Liver (tissue), 9 donors: ENCODE data around the gene TSPEAR. TPM values are rescaled to one million over a fixed set of nuclear protein-coding genes. Genes with fewer than 3 reads are reported as not detected.
A peak's percentile ranks its signal among the peaks of the same experiment; 100 is the strongest.

ENCODE experiments used
- DNase-seq: peaks from one replicate; pipeline ENCODE4 v3.0.0-alpha.2; 2017; ENCODE audit warnings: low spot score
- H3K27ac ChIP-seq, 2 donors: one replicate each; pipeline ENCODE4 v1.7.0; 2013; ENCODE audit warnings: inconsistent platforms in 2 of 2, low read length in 2 of 2, control low read depth in 1 of 2, low read depth in 1 of 2, mild to moderate bottlenecking in 1 of 2
- H3K27me3 ChIP-seq, 4 donors: one replicate each; pipeline versions ENCODE4 v1.6.1 to v1.7.0; 2013; ENCODE audit warnings: low read length in 3 of 4, inconsistent platforms in 1 of 4, mild to moderate bottlenecking in 1 of 4, moderate library complexity in 1 of 4; ENCODE audit not compliant: control insufficient read depth in 4 of 4, insufficient read depth in 4 of 4
- H3K36me3 ChIP-seq, 4 donors: one replicate each; pipeline versions ENCODE4 v1.6.1 to v1.7.0; 2013; ENCODE audit warnings: low read length in 3 of 4, mild to moderate bottlenecking in 3 of 4, low read depth in 1 of 4, moderate library complexity in 1 of 4; ENCODE audit not compliant: control insufficient read depth in 4 of 4, insufficient read depth in 3 of 4
- H3K4me1 ChIP-seq, 4 donors: one replicate each; pipeline versions ENCODE4 v1.6.1 to v1.7.0; 2013; ENCODE audit warnings: low read length in 3 of 4, mild to moderate bottlenecking in 3 of 4, moderate library complexity in 1 of 4; ENCODE audit not compliant: control insufficient read depth in 4 of 4, insufficient read depth in 4 of 4
- H3K4me3 ChIP-seq, 3 donors: one replicate each; pipeline versions ENCODE4 v1.6.1 to v1.7.0; 2013; ENCODE audit warnings: low read length in 3 of 3, control low read depth in 1 of 3, low read depth in 1 of 3, mild to moderate bottlenecking in 1 of 3
- H3K9ac ChIP-seq, 2 donors: one replicate each; pipeline ENCODE4 v1.7.0; 2013; ENCODE audit warnings: low read length in 2 of 2, mild to moderate bottlenecking in 2 of 2, moderate library complexity in 2 of 2, control low read depth in 1 of 2, low read depth in 1 of 2
- H3K9me3 ChIP-seq, 4 donors: one replicate each; pipeline versions ENCODE4 v1.6.1 to v1.7.0; 2013; ENCODE audit warnings: low read length in 3 of 4; ENCODE audit not compliant: control insufficient read depth in 4 of 4
- ATF3 ChIP-seq: IDR thresholded peaks from 2 replicates; pipeline ENCODE4 v1.6.1; 2016; ENCODE audit warnings: antibody characterized with exemption
- CTCF ChIP-seq: fragments of 150-350 bp; IDR thresholded peaks from 2 replicates; pipeline ENCODE4 v1.5.1; 2017; ENCODE audit warnings: improper control_type of control experiment, low read depth, low read length; ENCODE audit not compliant: missing input control
- EGR1 ChIP-seq, 2 donors: IDR thresholded peaks; 2 replicates each; pipeline ENCODE4 v1.6.1; 2016 to 2018; ENCODE audit warnings: antibody characterized with exemption in 2 of 2, low read depth in 2 of 2
- FOXA1 ChIP-seq: IDR thresholded peaks from 2 replicates; pipeline ENCODE4 v1.6.1; 2016; ENCODE audit warnings: antibody characterized with exemption
- FOXA2 ChIP-seq: IDR thresholded peaks from 2 replicates; pipeline ENCODE4 v1.6.1; 2016; ENCODE audit warnings: antibody characterized with exemption
- GABPA ChIP-seq, 2 donors: IDR thresholded peaks in 1 of 2; conservative IDR thresholded peaks in 1 of 2; 2 replicates each; pipeline ENCODE4 v1.6.1; 2016; ENCODE audit warnings: antibody characterized with exemption in 2 of 2, mild to moderate bottlenecking in 1 of 2, moderate library complexity in 1 of 2
- HNF4A ChIP-seq, 2 donors: conservative IDR thresholded peaks; 2 replicates each; pipeline ENCODE4 v1.6.1; 2016; ENCODE audit warnings: antibody characterized with exemption in 2 of 2, mild to moderate bottlenecking in 2 of 2
- HNF4G ChIP-seq: IDR thresholded peaks from 2 replicates; pipeline ENCODE4 v1.6.1; 2016; ENCODE audit warnings: antibody characterized with exemption
- JUND ChIP-seq, 2 donors: IDR thresholded peaks; 2 replicates each; pipeline ENCODE4 v1.6.1; 2016; ENCODE audit warnings: antibody characterized with exemption in 2 of 2
- NR2F2 ChIP-seq: IDR thresholded peaks from 2 replicates; pipeline ENCODE4 v1.6.1; 2016; ENCODE audit warnings: antibody characterized with exemption
- RAD21 ChIP-seq, 2 donors: IDR thresholded peaks; 2 replicates each; pipeline ENCODE4 v1.6.1; 2016; ENCODE audit warnings: antibody characterized with exemption in 2 of 2, mild to moderate bottlenecking in 2 of 2
- RXRA ChIP-seq, 2 donors: IDR thresholded peaks; 2 replicates each; pipeline ENCODE4 v1.6.1; 2017 to 2018; ENCODE audit warnings: antibody characterized with exemption in 2 of 2, mild to moderate bottlenecking in 1 of 2
- SP1 ChIP-seq: IDR thresholded peaks from 2 replicates; pipeline ENCODE4 v1.6.1; 2018; ENCODE audit warnings: antibody characterized with exemption, mild to moderate bottlenecking
- TAF1 ChIP-seq: conservative IDR thresholded peaks from 2 replicates; pipeline ENCODE4 v1.6.1; 2016; ENCODE audit warnings: antibody characterized with exemption, mild to moderate bottlenecking
- YY1 ChIP-seq: IDR thresholded peaks from 2 replicates; pipeline ENCODE4 v1.6.1; 2016; ENCODE audit warnings: antibody characterized with exemption, mild to moderate bottlenecking
- WGBS: extraction: QIAGEN DNeasy Blood & Tissue Kit; methylation state at CpG from one replicate; pipeline ENCODE4 v1.1.7; 2013; 5-methylcytosine and 5-hydroxymethylcytosine counted together
- polyA plus RNA-seq, 2 donors: library from polyadenylated mRNA; stranded (reverse) in 1 of 2; unstranded in 1 of 2; fragments of 200-250 nt in 1 of 2; fragments of >200 nt in 1 of 2; fragmentation: Nextera tagmentation in 1 of 2; extraction: Ambion mirVana in 1 of 2; gene quantifications; one replicate each; pipeline versions ENCODE4 v1.2.1 to v1.2.3, GENCODE V29; 2013 to 2015
- total RNA-seq, 2 donors: library from RNA; depleted of rRNA; stranded (reverse); fragments of >200 nt; gene quantifications; one replicate each; pipeline ENCODE4 v1.2.3, GENCODE V29; 2014
- TF ChIP-seq, protein P1 (sequence below): IDR thresholded peaks from 2 replicates; pipeline ENCODE4 v1.6.1; 2016; ENCODE audit warnings: antibody characterized with exemption
- TF ChIP-seq, protein P2 (sequence below): IDR thresholded peaks from 2 replicates; pipeline ENCODE4 v1.6.1; 2016; ENCODE audit warnings: antibody characterized with exemption
- TF ChIP-seq, protein P3 (sequence below): IDR thresholded peaks from 2 replicates; pipeline ENCODE4 v1.6.1; 2016; ENCODE audit warnings: antibody characterized with exemption, mild to moderate bottlenecking
- donor health status: healthy.
- donor health status: healthy.
- donor health status: healthy.
- donor health status: healthy.
- donor health status: healthy.

TSPEAR gene
- total and polyA plus RNA-seq, 4 donors: under 0.01 to 0.14 (median 0.01) TPM; not detected in 1

GRCh38 chr21:44614161-44614631 is 97.2 kb downstream of the TSPEAR start:
- no peak overlapping the region for H3K4me3 ChIP-seq
- no peaks in the 10 kb centered on the region for H3K36me3 ChIP-seq
- no peaks in the 10 kb centered on the region for H3K4me1 ChIP-seq
- no peaks in the 10 kb centered on the region for H3K27me3 ChIP-seq
- H3K9ac ChIP-seq: no peak overlapping the region
- TF ChIP-seq SP1 (no peak), EGR1 (IDR thresholded peaks at IDR 0.05; ENCODE audit: low read depth in 2 of 2) (no peak), GABPA (IDR thresholded peaks at IDR 0.05 in 1 of 2, conservative IDR thresholded peaks at IDR 0.05 in 1 of 2) (no peak), RXRA (IDR thresholded peaks at IDR 0.05) (no peak), RAD21 (IDR thresholded peaks at IDR 0.05) (no peak), FOXA2 (no peak), JUND (IDR thresholded peaks at IDR 0.05) (no peak), HNF4A (conservative IDR thresholded peaks at IDR 0.05) (no peak), HNF4G (no peak), FOXA1 (no peak), YY1 (no peak), ATF3 (no peak)
- TF ChIP-seq, protein P1, sequence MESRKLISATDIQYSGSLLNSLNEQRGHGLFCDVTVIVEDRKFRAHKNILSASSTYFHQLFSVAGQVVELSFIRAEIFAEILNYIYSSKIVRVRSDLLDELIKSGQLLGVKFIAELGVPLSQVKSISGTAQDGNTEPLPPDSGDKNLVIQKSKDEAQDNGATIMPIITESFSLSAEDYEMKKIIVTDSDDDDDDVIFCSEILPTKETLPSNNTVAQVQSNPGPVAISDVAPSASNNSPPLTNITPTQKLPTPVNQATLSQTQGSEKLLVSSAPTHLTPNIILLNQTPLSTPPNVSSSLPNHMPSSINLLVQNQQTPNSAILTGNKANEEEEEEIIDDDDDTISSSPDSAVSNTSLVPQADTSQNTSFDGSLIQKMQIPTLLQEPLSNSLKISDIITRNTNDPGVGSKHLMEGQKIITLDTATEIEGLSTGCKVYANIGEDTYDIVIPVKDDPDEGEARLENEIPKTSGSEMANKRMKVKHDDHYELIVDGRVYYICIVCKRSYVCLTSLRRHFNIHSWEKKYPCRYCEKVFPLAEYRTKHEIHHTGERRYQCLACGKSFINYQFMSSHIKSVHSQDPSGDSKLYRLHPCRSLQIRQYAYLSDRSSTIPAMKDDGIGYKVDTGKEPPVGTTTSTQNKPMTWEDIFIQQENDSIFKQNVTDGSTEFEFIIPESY: no peak
- TF ChIP-seq, protein P2, sequence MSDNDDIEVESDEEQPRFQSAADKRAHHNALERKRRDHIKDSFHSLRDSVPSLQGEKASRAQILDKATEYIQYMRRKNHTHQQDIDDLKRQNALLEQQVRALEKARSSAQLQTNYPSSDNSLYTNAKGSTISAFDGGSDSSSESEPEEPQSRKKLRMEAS: no peak
- TF ChIP-seq, protein P3, sequence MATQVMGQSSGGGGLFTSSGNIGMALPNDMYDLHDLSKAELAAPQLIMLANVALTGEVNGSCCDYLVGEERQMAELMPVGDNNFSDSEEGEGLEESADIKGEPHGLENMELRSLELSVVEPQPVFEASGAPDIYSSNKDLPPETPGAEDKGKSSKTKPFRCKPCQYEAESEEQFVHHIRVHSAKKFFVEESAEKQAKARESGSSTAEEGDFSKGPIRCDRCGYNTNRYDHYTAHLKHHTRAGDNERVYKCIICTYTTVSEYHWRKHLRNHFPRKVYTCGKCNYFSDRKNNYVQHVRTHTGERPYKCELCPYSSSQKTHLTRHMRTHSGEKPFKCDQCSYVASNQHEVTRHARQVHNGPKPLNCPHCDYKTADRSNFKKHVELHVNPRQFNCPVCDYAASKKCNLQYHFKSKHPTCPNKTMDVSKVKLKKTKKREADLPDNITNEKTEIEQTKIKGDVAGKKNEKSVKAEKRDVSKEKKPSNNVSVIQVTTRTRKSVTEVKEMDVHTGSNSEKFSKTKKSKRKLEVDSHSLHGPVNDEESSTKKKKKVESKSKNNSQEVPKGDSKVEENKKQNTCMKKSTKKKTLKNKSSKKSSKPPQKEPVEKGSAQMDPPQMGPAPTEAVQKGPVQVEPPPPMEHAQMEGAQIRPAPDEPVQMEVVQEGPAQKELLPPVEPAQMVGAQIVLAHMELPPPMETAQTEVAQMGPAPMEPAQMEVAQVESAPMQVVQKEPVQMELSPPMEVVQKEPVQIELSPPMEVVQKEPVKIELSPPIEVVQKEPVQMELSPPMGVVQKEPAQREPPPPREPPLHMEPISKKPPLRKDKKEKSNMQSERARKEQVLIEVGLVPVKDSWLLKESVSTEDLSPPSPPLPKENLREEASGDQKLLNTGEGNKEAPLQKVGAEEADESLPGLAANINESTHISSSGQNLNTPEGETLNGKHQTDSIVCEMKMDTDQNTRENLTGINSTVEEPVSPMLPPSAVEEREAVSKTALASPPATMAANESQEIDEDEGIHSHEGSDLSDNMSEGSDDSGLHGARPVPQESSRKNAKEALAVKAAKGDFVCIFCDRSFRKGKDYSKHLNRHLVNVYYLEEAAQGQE: no peak
- 82% methylated on average over 20 of the region's 20 CpGs for WGBS
- H3K9me3 ChIP-seq: peaks cover 0 to 11% (median 1%) of the 10 kb centered on the region in 4 donors
- peak; percentile 14 for DNase-seq
- no peak overlapping the region for H3K27ac ChIP-seq

DNA sequence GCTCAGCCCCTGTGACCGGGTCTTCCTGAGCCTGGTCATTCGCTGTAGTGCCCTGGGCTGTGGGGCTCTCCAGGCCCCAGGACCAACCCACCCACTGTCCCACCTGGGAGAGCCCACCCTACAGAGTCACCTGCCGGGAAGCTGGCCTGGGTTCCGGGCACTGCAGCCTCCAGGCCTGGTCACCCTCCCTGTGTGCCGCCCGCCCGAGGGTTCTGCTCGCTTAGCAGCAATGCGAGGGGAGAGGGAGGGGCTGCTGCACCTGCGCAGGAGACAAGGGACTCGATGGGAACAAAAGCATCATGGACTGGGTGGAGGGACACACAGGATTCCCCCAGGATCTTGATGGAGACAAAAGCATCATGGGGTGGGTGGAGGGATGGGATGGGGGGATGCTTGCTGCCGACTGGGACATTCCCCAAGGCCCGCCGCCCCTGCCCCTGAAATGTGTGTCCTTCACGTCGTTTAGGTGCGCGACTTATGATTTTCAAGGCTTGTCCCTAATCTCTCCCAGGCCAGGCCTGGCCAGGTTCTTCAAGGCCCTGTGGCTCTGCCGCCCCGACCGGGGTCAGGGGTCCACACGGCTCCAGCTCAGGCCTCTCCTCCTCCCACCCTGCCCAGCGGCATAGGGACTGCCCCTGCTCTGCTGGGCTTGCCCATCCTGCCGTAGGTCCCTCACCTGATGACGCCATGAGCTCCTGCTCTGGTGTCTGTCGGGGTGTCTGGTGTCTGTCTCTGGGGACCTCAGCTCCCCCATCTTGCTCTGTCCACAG is 97.8 kb downstream of the TSPEAR start:
- no peaks in the 10 kb centered on the region for H3K4me1 ChIP-seq
- 88% methylated on average over 26 of the region's 26 CpGs for WGBS
- no peak overlapping the region for H3K9ac ChIP-seq
- TF ChIP-seq RAD21 (IDR thresholded peaks at IDR 0.05): no peak
- no peak for TF ChIP-seq TAF1
- TF ChIP-seq FOXA1: no peak
- TF ChIP-seq FOXA2: no peak
- TF ChIP-seq GABPA (IDR thresholded peaks at IDR 0.05 in 1 of 2, conservative IDR thresholded peaks at IDR 0.05 in 1 of 2): no peak
- no peak for TF ChIP-seq ATF3
- no peak for TF ChIP-seq YY1
- TF ChIP-seq NR2F2: no peak
- no peak for TF ChIP-seq CTCF
- TF ChIP-seq HNF4A (conservative IDR thresholded peaks at IDR 0.05): no peak
- TF ChIP-seq EGR1 (IDR thresholded peaks at IDR 0.05; ENCODE audit: low read depth in 2 of 2): no peak
- TF ChIP-seq, protein P2: no peak
- no peak for TF ChIP-seq JUND (IDR thresholded peaks at IDR 0.05)
- no peak for TF ChIP-seq HNF4G
- no peak for TF ChIP-seq RXRA (IDR thresholded peaks at IDR 0.05)
- no peak for TF ChIP-seq SP1
- H3K27ac ChIP-seq: no peak overlapping the region
- H3K27me3 ChIP-seq: no peaks in the 10 kb centered on the region
- H3K36me3 ChIP-seq: no peaks in the 10 kb centered on the region
- DNase-seq: peak; percentile 12
- H3K4me3 ChIP-seq: no peak overlapping the region
- H3K9me3 ChIP-seq: peaks cover 0 to 11% (median 1%) of the 10 kb centered on the region in 4 donors
